A549 (cell line): ENCODE results near the gene ERCC2. TPM values are rescaled to one million over a fixed set of nuclear protein-coding genes. Genes with fewer than 3 reads are reported as not detected.

ENCODE experiments used
- ATAC-seq, 2 experiments: fragments of 200-7000 bp in 1 of 2; fragments of >200 bp in 1 of 2; cut with Nextera tagmentation in 1 of 2; cut with Tn5 transposase in 1 of 2; 3 replicates each; pipeline versions ENCODE4 v1.8.0 to v1.9.1; 2018 to 2020; ENCODE audit warnings: mild to moderate bottlenecking in 1 of 2, moderate library complexity in 1 of 2
- CTCF ChIA-PET: fragments of 300-600 bp; sonication (Branson Sonifier 250); formaldehyde crosslinking; extraction: SDS; loops from one replicate; lab custom pipeline; 2021; ENCODE audit warnings: antibody characterized with exemption, inconsistent platforms; lab: Yijun Ruan, JAX
- POLR2A ChIA-PET: fragments of 350-600 bp; formaldehyde crosslinking; extraction: SDS; loops from one replicate; lab custom pipeline; 2021; ENCODE audit warnings: antibody characterized with exemption, inconsistent platforms; lab: Yijun Ruan, JAX
- DNase-seq, 2 experiments: peaks; one replicate each; pipeline versions ENCODE4 v3.0.0 to v3.0.0-alpha.2; 2011 to 2016; ENCODE audit warnings: low read depth in 1 of 2, low spot score in 1 of 2
- FAIRE-seq: peaks from 2 replicates; lab custom pipeline; 2011; peaks lifted over from hg19 to GRCh38; lab: Jason Lieb, UNC
- H3K27ac ChIP-seq, 2 experiments: fragments of >200 bp; sonication (Bioruptor Twin); formaldehyde crosslinking; 3 replicates each; pipeline ENCODE4 v1.5.1; 2016 to 2017
- H3K4me1 ChIP-seq: fragments of >200 bp; sonication (Bioruptor Twin); formaldehyde crosslinking; 3 replicates; pipeline ENCODE4 v1.6.1; 2016
- H3K4me2 ChIP-seq: fragments of >200 bp; sonication (Bioruptor Twin); formaldehyde crosslinking; 3 replicates; pipeline ENCODE4 v1.6.1; 2016
- H3K4me3 ChIP-seq: fragments of >200 bp; sonication (Bioruptor Twin); formaldehyde crosslinking; 3 replicates; pipeline ENCODE4 v1.5.1; 2016
- H3K9me3 ChIP-seq: fragments of >200 bp; sonication (Bioruptor Twin); formaldehyde crosslinking; 3 replicates; pipeline ENCODE4 v1.6.1; 2016
- CBX2 ChIP-seq: fragments of 200-600 bp; sonication (generic); IDR thresholded peaks from 2 replicates; pipeline ENCODE4 v1.6.1; 2016; ENCODE audit warnings: low read depth, mild to moderate bottlenecking, borderline replicate concordance
- CBX8 ChIP-seq: fragments of 200-600 bp; sonication (generic); IDR thresholded peaks from 2 replicates; pipeline ENCODE4 v1.6.1; 2016
- CHD4 ChIP-seq: fragments of 200-600 bp; sonication (generic); IDR thresholded peaks from 2 replicates; pipeline ENCODE4 v1.6.1; 2016; ENCODE audit warnings: antibody characterized with exemption, mild to moderate bottlenecking, borderline replicate concordance
- ELK1 ChIP-seq: fragments of 150-350 bp; IDR thresholded peaks from 2 replicates; pipeline ENCODE4 v1.6.1; 2014; ENCODE audit warnings: low read depth, mild to moderate bottlenecking, low read length
- EP300 ChIP-seq, 2 experiments: fragments of >200 bp; sonication (Bioruptor Twin); formaldehyde crosslinking; IDR thresholded peaks; 2 replicates in 1 of 2; 3 replicates in 1 of 2; pipeline ENCODE4 v1.6.1; 2016 to 2017
- FOSB ChIP-seq: fragments of 250-450 bp; sonication (Bioruptor Pico); IDR thresholded peaks from 2 replicates; pipeline ENCODE4 v1.5.0; 2020; ENCODE audit warnings: mild to moderate bottlenecking, moderate library complexity
- FOXS1 ChIP-seq: fragments of 250-450 bp; sonication (Bioruptor Pico); IDR thresholded peaks from 2 replicates; pipeline ENCODE4 v1.5.0; 2020; ENCODE audit warnings: mild to moderate bottlenecking, moderate library complexity
- GATA3 ChIP-seq: IDR thresholded peaks from 2 replicates; pipeline ENCODE4 v1.6.1; 2012; ENCODE audit warnings: borderline replicate concordance
- HOXB5 ChIP-seq: fragments of 250-450 bp; sonication (Bioruptor Pico); IDR thresholded peaks from 2 replicates; pipeline ENCODE4 v1.5.0; 2020; ENCODE audit warnings: mild to moderate bottlenecking, moderate library complexity
- JUN ChIP-seq, 2 experiments: fragments of >200 bp; sonication (Bioruptor Twin); formaldehyde crosslinking; IDR thresholded peaks; 2 replicates in 1 of 2; 3 replicates in 1 of 2; pipeline ENCODE4 v1.6.1; 2016 to 2017
- MYC ChIP-seq: IDR thresholded peaks from 2 replicates; pipeline ENCODE4 v1.6.1; 2012; ENCODE audit warnings: mild to moderate bottlenecking, inconsistent platforms, low read length, improper control_type of control experiment, borderline replicate concordance
- POLR2A ChIP-seq: IDR thresholded peaks from 2 replicates; pipeline ENCODE4 v1.6.1; 2012; ENCODE audit warnings: mild to moderate bottlenecking, low read length
- RCOR1 ChIP-seq: fragments of 150-350 bp; IDR thresholded peaks from 2 replicates; pipeline ENCODE4 v1.6.1; 2014; ENCODE audit warnings: antibody characterized with exemption, low read length, low read depth
- RNF2 ChIP-seq: fragments of 200-600 bp; sonication (generic); IDR thresholded peaks from 2 replicates; pipeline ENCODE4 v1.6.1; 2016; ENCODE audit warnings: low read depth, mild to moderate bottlenecking, antibody characterized with exemption, moderate library complexity, borderline replicate concordance
- SMC3 ChIP-seq: fragments of >200 bp; sonication (Bioruptor Twin); formaldehyde crosslinking; IDR thresholded peaks from 3 replicates; pipeline ENCODE4 v1.6.1; 2018; ENCODE audit warnings: inconsistent platforms
- SREBF2 ChIP-seq: fragments of 450-650 bp; IDR thresholded peaks from 2 replicates; pipeline ENCODE4 v1.6.1; 2014; ENCODE audit warnings: mild to moderate bottlenecking, moderate library complexity
- USF2 ChIP-seq: fragments of 450-650 bp; IDR thresholded peaks from 2 replicates; pipeline ENCODE4 v1.6.1; 2014; ENCODE audit warnings: antibody characterized with exemption
- ZFP36 ChIP-seq: fragments of 450-650 bp; IDR thresholded peaks from 2 replicates; pipeline ENCODE4 v1.6.1; 2014; ENCODE audit warnings: borderline replicate concordance; ENCODE audit not compliant: partially characterized antibody
- ZSCAN20 ChIP-seq: fragments of 250-450 bp; sonication (Bioruptor Pico); IDR thresholded peaks from 2 replicates; pipeline ENCODE4 v1.8.0; 2022; ENCODE audit warnings: mild to moderate bottlenecking, moderate library complexity
- WGBS: methylation state at CpG from one replicate; pipeline ENCODE4 v1.1.6; 2017; ENCODE audit errors: missing lambda C conversion rate; 5-methylcytosine and 5-hydroxymethylcytosine counted together
- polyA plus RNA-seq, 4 experiments: library from polyadenylated mRNA; depleted of rRNA in 3 of 4; stranded (reverse); fragments of >200 nt; fragmentation: RNase III in 1 of 4; extraction: RNeasy Plus Mini Kit Qiagen cat#74134 plus additional on column Dnase treatment in 1 of 4; gene quantifications; 2 replicates in 3 of 4; 3 replicates in 1 of 4; pipeline ENCODE4 v1.2.3, GENCODE V29; 2011 to 2017
- TF ChIP-seq, protein P1 (sequence below): fragments of >200 bp; sonication (Bioruptor Twin); formaldehyde crosslinking; IDR thresholded peaks from 2 replicates; pipeline ENCODE4 v1.6.1; 2016
- TF ChIP-seq, protein P2 (sequence below): fragments of 250-450 bp; sonication (Bioruptor Pico); IDR thresholded peaks from 2 replicates; pipeline ENCODE4 v1.5.0; 2021; ENCODE audit warnings: mild to moderate bottlenecking, moderate library complexity, borderline replicate concordance
- TF ChIP-seq, protein P3 (sequence below): fragments of >200 bp; sonication (Bioruptor Twin); formaldehyde crosslinking; IDR thresholded peaks from 3 replicates; pipeline ENCODE4 v1.6.1; 2016

The ERCC2 gene
- polyA plus RNA-seq, 2 of the 4 experiments (the other 2 are of a cell fraction) = 12.9 to 19.8 TPM

GRCh38 chr19:45327404-45328143 lies 42.8 kb downstream of the ERCC2 start:
- no peak for DNase-seq
- 51% methylated on average over 13 of the region's 13 CpGs for WGBS
- ChIA-PET POLR2A (no interaction called here), CTCF (interaction anchor here (6.1 kb wide), 1 partner anchor 11 kb away, joined by 29 read pairs; no protein-coding TSS in a partner anchor)
- TF ChIP-seq FOSB = no peak
- no peak for TF ChIP-seq RCOR1
- TF ChIP-seq EP300 (IDR thresholded peaks at IDR 0.05) = no peak
- no peak for TF ChIP-seq ELK1
- TF ChIP-seq ZFP36 = peak; percentile 43
- TF ChIP-seq SREBF2 = no peak
- no peak for TF ChIP-seq RNF2
- Histone ChIP-seq H3K4me1 (peaks cover 5% of the 10 kb centered on the region; the same call in 1 of the 3 replicates), H3K27ac (no peak overlapping the region), H3K4me2 (no peak overlapping the region), H3K4me3 (no peak overlapping the region), H3K9me3 (no peaks in the 10 kb centered on the region)
- no peak for ATAC-seq
- no peak for FAIRE-seq

- DNase-seq (no peak), ATAC-seq (no peak), FAIRE-seq (no peak)
- no peaks in the 10 kb centered on the region for H3K9me3 ChIP-seq
- 77% methylated on average over 11 of the region's 11 CpGs for WGBS
- no peak overlapping the region for H3K4me3 ChIP-seq
- no peak overlapping the region for H3K27ac ChIP-seq
- peaks cover 5% of the 10 kb centered on the region; the same call in 1 of the 3 replicates for H3K4me1 ChIP-seq
- TF ChIP-seq CBX2 = no peak
- no peak for TF ChIP-seq EP300 (IDR thresholded peaks at IDR 0.05)
- no peak for TF ChIP-seq JUN (IDR thresholded peaks at IDR 0.05)
- no peak for TF ChIP-seq ZSCAN20 (CRISPR knock-in tag)
- TF ChIP-seq CBX8 = no peak
- no peak for TF ChIP-seq ELK1
- no peak for TF ChIP-seq HOXB5 (CRISPR knock-in tag)
- no peak for TF ChIP-seq FOXS1
- TF ChIP-seq SMC3 = no peak
- no peak for TF ChIP-seq POLR2A
- TF ChIP-seq GATA3 = no peak
- no peak for TF ChIP-seq MYC
- TF ChIP-seq, protein P1, sequence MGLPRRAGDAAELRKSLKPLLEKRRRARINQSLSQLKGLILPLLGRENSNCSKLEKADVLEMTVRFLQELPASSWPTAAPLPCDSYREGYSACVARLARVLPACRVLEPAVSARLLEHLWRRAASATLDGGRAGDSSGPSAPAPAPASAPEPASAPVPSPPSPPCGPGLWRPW = no peak
- no peak for TF ChIP-seq CHD4
- no peak for TF ChIP-seq USF2
- TF ChIP-seq, protein P2, sequence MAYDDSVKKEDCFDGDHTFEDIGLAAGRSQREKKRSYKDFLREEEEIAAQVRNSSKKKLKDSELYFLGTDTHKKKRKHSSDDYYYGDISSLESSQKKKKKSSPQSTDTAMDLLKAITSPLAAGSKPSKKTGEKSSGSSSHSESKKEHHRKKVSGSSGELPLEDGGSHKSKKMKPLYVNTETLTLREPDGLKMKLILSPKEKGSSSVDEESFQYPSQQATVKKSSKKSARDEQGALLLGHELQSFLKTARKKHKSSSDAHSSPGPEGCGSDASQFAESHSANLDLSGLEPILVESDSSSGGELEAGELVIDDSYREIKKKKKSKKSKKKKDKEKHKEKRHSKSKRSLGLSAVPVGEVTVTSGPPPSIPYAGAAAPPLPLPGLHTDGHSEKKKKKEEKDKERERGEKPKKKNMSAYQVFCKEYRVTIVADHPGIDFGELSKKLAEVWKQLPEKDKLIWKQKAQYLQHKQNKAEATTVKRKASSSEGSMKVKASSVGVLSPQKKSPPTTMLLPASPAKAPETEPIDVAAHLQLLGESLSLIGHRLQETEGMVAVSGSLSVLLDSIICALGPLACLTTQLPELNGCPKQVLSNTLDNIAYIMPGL = no peak
- TF ChIP-seq, protein P3, sequence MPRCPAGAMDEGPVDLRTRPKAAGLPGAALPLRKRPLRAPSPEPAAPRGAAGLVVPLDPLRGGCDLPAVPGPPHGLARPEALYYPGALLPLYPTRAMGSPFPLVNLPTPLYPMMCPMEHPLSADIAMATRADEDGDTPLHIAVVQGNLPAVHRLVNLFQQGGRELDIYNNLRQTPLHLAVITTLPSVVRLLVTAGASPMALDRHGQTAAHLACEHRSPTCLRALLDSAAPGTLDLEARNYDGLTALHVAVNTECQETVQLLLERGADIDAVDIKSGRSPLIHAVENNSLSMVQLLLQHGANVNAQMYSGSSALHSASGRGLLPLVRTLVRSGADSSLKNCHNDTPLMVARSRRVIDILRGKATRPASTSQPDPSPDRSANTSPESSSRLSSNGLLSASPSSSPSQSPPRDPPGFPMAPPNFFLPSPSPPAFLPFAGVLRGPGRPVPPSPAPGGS = no peak
- no peak overlapping the region for H3K4me2 ChIP-seq
- ChIA-PET CTCF (no interaction called here), POLR2A (no interaction called here)
Measured at GRCh38 chr19:45324349-45324907, 45.9 kb downstream of the ERCC2 start.
